Nephron progenitor cell (in vitro differentiated cells): ENCODE data around the gene RS1.
A peak's percentile ranks its signal among the peaks of the same experiment; 100 is the strongest.

Experiments
- DNase-seq: peaks from one replicate; pipeline ENCODE4 v3.0.0; 2021
- H3K27ac Mint-ChIP-seq: 2 replicates; pipeline ENCODE4 v1.8.0; 2021; ENCODE audit warnings: mild to moderate bottlenecking, moderate library complexity, mixed read lengths
- H3K27me3 Mint-ChIP-seq: 2 replicates; pipeline ENCODE4 v1.8.0; 2021; ENCODE audit warnings: mild to moderate bottlenecking, low read depth, mixed read lengths; ENCODE audit not compliant: poor library complexity
- H3K36me3 Mint-ChIP-seq: 2 replicates; pipeline ENCODE4 v1.8.0; 2021; ENCODE audit warnings: low read depth, mixed read lengths
- H3K4me1 Mint-ChIP-seq: 2 replicates; pipeline ENCODE4 v1.8.0; 2021; ENCODE audit warnings: mixed read lengths
- H3K4me3 Mint-ChIP-seq: 2 replicates; pipeline ENCODE4 v1.8.0; 2021; ENCODE audit warnings: mild to moderate bottlenecking, moderate library complexity, mixed read lengths
- H3K9me3 Mint-ChIP-seq: 2 replicates; pipeline ENCODE4 v1.8.0; 2021; ENCODE audit warnings: mild to moderate bottlenecking, moderate library complexity, mixed read lengths
- CTCF ChIP-seq: fragments of 200-600 bp; sonication (generic); IDR thresholded peaks from 2 replicates; pipeline ENCODE4 v1.5.0; 2021; ENCODE audit warnings: antibody characterized with exemption

RS1 gene

DNA sequence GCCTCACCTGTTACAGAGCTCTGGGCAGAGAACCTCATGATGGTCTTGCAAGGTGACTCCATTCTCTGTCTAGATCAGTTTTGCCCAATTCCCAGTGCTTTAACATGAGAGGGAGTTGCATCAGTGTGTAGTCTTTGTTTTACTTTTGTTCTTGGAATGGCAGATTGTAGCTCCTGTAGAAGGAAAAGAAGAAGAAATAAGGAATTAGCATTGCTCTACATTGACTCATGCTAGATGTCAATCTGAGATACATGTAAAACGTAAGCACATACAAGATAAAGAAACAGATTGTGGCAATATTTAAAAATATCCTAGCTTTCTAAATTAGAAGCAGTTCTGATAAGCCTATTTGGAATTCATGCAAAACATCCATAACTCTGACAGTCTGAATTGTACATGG, 19.5 kb upstream of the RS1 start:
- Mint-ChIP-seq H3K27me3 (peaks cover 3% of the 10 kb centered on the region), H3K9me3 (peaks cover 74% of the 10 kb centered on the region), H3K4me3 (no peak overlapping the region)

GRCh38 chrX:18687856-18688495, 16.1 kb upstream of the RS1 start:
- DNase-seq: no peak
- Mint-ChIP-seq H3K36me3 (no peaks in the 10 kb centered on the region), H3K4me3 (no peak overlapping the region), H3K27ac (no peak overlapping the region), H3K27me3 (no peaks in the 10 kb centered on the region), H3K9me3 (peaks cover 66% of the 10 kb centered on the region), H3K4me1 (no peaks in the 10 kb centered on the region)
- TF ChIP-seq CTCF: no peak

More for the DNA sequence above, 19.5 kb upstream of the RS1 start:
- Mint-ChIP-seq H3K4me1 (no peaks in the 10 kb centered on the region), H3K27ac (no peak overlapping the region), H3K36me3 (no peaks in the 10 kb centered on the region)
- TF ChIP-seq CTCF: no peak
- DNase-seq: no peak

DNA sequence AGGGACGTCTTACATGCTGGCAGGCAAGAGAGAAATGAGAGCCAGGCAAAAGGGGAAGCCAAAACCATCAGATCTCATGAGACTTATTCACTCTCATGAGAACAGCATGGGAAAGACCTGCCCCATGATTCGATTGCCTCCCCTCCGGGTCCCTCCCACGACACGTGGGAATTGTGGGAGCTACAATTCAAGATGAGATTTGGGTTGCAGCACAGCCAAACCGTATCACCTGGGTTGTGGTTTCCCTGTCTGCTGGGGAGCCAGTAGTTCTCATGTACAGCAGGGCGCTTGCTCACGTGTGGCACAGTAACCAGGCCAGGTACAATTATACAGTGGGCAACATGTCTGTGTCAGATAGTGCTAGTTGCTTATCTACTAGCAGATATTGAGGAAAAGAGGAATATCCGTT, 11.1 kb upstream of the RS1 start:
- no peak overlapping the region for H3K4me3 Mint-ChIP-seq
- no peak for DNase-seq
- peaks cover 68% of the 10 kb centered on the region for H3K9me3 Mint-ChIP-seq
- peaks cover 4% of the 10 kb centered on the region for H3K36me3 Mint-ChIP-seq
- H3K27ac Mint-ChIP-seq: no peak overlapping the region
- no peak for TF ChIP-seq CTCF
- H3K4me1 Mint-ChIP-seq: no peaks in the 10 kb centered on the region
- peaks cover 3% of the 10 kb centered on the region for H3K27me3 Mint-ChIP-seq

- Mint-ChIP-seq H3K27ac (no peak overlapping the region), H3K27me3 (peaks cover 3% of the 10 kb centered on the region), H3K9me3 (peaks cover 71% of the 10 kb centered on the region), H3K36me3 (peaks cover 4% of the 10 kb centered on the region), H3K4me3 (no peak overlapping the region), H3K4me1 (peaks cover 4% of the 10 kb centered on the region)
- no peak for TF ChIP-seq CTCF
- no peak for DNase-seq
Measured at GRCh38 chrX:18681996-18682395, 10.1 kb upstream of the RS1 start.

GRCh38 chrX:18677161-18677869, 5.4 kb upstream of the RS1 start:
- Mint-ChIP-seq H3K4me1 (peaks cover 4% of the 10 kb centered on the region), H3K27me3 (peaks cover 12% of the 10 kb centered on the region), H3K36me3 (peaks cover 4% of the 10 kb centered on the region), H3K9me3 (peaks cover 67% of the 10 kb centered on the region), H3K4me3 (no peak overlapping the region), H3K27ac (no peak overlapping the region)
- no peak for TF ChIP-seq CTCF
- no peak for DNase-seq

GRCh38 chrX:18676470-18676869, 4.6 kb upstream of the RS1 start:
- DNase-seq: peak; percentile 32
- TF ChIP-seq CTCF: peak; percentile 36
- Mint-ChIP-seq H3K9me3 (peaks cover 63% of the 10 kb centered on the region), H3K27me3 (peaks cover 9% of the 10 kb centered on the region), H3K36me3 (peaks cover 4% of the 10 kb centered on the region), H3K4me1 (peaks cover 4% of the 10 kb centered on the region), H3K27ac (no peak overlapping the region), H3K4me3 (peak overlapping the region; percentile 71)
